ENCODE data around the gene METTL26. TPM values are rescaled to one million over a fixed set of nuclear protein-coding genes. Genes with fewer than 3 reads are reported as not detected.

The METTL26 gene
- total RNA-seq, 6 experiments from 2014 or later: 91.6 to 115 (median 105) TPM

- no peak for DNase-seq
- H3K27me3 Mint-ChIP-seq (ENCODE audit: insufficient read depth): no peaks in the 10 kb centered on the region; the same call in 1 of the 2 replicates
- H3K4me3 Mint-ChIP-seq: no peak overlapping the region; the same call in 1 of the 2 replicates
- H3K36me3 Mint-ChIP-seq (ENCODE audit: low read depth): peaks cover 6% of the 10 kb centered on the region; the same call in 1 of the 2 replicates
- peaks cover 16% of the 10 kb centered on the region for H3K4me1 Mint-ChIP-seq (ENCODE audit: low read depth)
- no peaks in the 10 kb centered on the region for H3K9me3 Mint-ChIP-seq
- H3K27ac Mint-ChIP-seq: no peak overlapping the region
- no peak for TF ChIP-seq CTCF (IDR thresholded peaks at IDR 0.05)
These were observed 6.8 kb downstream of the METTL26 start for GRCh38 chr16:629185-629832.

GRCh38 chr16:628321-629061, 7.6 kb downstream of the METTL26 start:
- Mint-ChIP-seq H3K27ac (no peak overlapping the region), H3K4me3 (no peak overlapping the region), H3K36me3 (ENCODE audit: low read depth) (peaks cover 6% of the 10 kb centered on the region; the same call in 1 of the 2 replicates), H3K9me3 (no peaks in the 10 kb centered on the region), H3K27me3 (ENCODE audit: insufficient read depth) (no peaks in the 10 kb centered on the region; the same call in none of the 2 replicates), H3K4me1 (ENCODE audit: low read depth) (peaks cover 23% of the 10 kb centered on the region)
- DNase-seq: no peak
- no peak for TF ChIP-seq CTCF (IDR thresholded peaks at IDR 0.05)

- Mint-ChIP-seq H3K4me1 (ENCODE audit: low read depth) (peaks cover 29% of the 10 kb centered on the region), H3K27me3 (ENCODE audit: insufficient read depth) (peaks cover 1% of the 10 kb centered on the region), H3K4me3 (no peak overlapping the region), H3K9me3 (no peaks in the 10 kb centered on the region), H3K27ac (peak overlapping the region; percentile 99), H3K36me3 (ENCODE audit: low read depth) (peaks cover 6% of the 10 kb centered on the region; the same call in 1 of the 2 replicates)
- no peak for TF ChIP-seq CTCF (IDR thresholded peaks at IDR 0.05)
- DNase-seq: no peak
These were observed 8.5 kb downstream of the METTL26 start for GRCh38 chr16:627454-628239.

GRCh38 chr16:626787-627453, 9.2 kb downstream of the METTL26 start:
- TF ChIP-seq CTCF (IDR thresholded peaks at IDR 0.05): no peak
- H3K4me1 Mint-ChIP-seq (ENCODE audit: low read depth): peaks cover 36% of the 10 kb centered on the region
- peak overlapping the region; percentile 72 for H3K4me3 Mint-ChIP-seq
- peaks cover 6% of the 10 kb centered on the region; the same call in 1 of the 2 replicates for H3K36me3 Mint-ChIP-seq (ENCODE audit: low read depth)
- peak overlapping the region; percentile 99 for H3K27ac Mint-ChIP-seq
- no peaks in the 10 kb centered on the region for H3K9me3 Mint-ChIP-seq
- DNase-seq: peak; percentile 96
- peaks cover 1% of the 10 kb centered on the region for H3K27me3 Mint-ChIP-seq (ENCODE audit: insufficient read depth)
